Activated CD8-positive, alpha-beta memory T cell treated with anti-CD3 and anti-CD28 coated beads, Interleukin-2, amount 10 ng/mL, durations not matched to agents 7 days and 5 days (primary cell): ENCODE measurements around the gene CMIP. TPM values are rescaled to one million over a fixed set of nuclear protein-coding genes. Genes with fewer than 3 reads are reported as not detected.
A peak's percentile ranks its signal among the peaks of the same experiment; 100 is the strongest.
"Not testable (repeated sequence)": the region's sequence is repeated elsewhere in the genome, so short reads cannot be mapped to it uniquely, and the experiment has no call there.

Source experiments
- ATAC-seq: fragments of 150-1000 bp; cut with Tn5 transposase; one replicate; pipeline ENCODE4 v1.10.0; 2021; ENCODE audit warnings: moderate library complexity
- CTCF ChIA-PET: fragments of 350-600 bp; sonication (Branson Sonifier 250); formaldehyde crosslinking; loops from one replicate; lab custom pipeline; 2021; ENCODE audit warnings: antibody characterized with exemption; lab: Charles Lee
- DNase-seq: peaks from one replicate; pipeline ENCODE4 v3.0.0-alpha.2; 2020
- H3K27ac Mint-ChIP-seq: one replicate; pipeline ENCODE4 v1.8.0; 2021; ENCODE audit warnings: mild to moderate bottlenecking, mixed read lengths
- H3K27me3 Mint-ChIP-seq: one replicate; pipeline ENCODE4 v1.8.0; 2021; ENCODE audit warnings: mixed read lengths
- H3K36me3 Mint-ChIP-seq: one replicate; pipeline ENCODE4 v1.8.0; 2021; ENCODE audit warnings: mild to moderate bottlenecking, mixed read lengths
- H3K4me1 Mint-ChIP-seq: one replicate; pipeline ENCODE4 v1.8.0; 2021; ENCODE audit warnings: mixed read lengths
- H3K4me3 Mint-ChIP-seq: one replicate; pipeline ENCODE4 v1.8.0; 2021; ENCODE audit warnings: mild to moderate bottlenecking, moderate library complexity, mixed read lengths
- H3K9me3 Mint-ChIP-seq: one replicate; pipeline ENCODE4 v1.8.0; 2022; ENCODE audit warnings: low read depth, mixed read lengths
- total RNA-seq, 2 experiments: library from RNA; stranded (reverse); gene quantifications; one replicate each; pipeline ENCODE4 v1.2.3, GENCODE V29; 2021

CMIP gene
- total RNA-seq, 2 experiments from 2014 or later: 77.4 to 98.8 TPM

DNA sequence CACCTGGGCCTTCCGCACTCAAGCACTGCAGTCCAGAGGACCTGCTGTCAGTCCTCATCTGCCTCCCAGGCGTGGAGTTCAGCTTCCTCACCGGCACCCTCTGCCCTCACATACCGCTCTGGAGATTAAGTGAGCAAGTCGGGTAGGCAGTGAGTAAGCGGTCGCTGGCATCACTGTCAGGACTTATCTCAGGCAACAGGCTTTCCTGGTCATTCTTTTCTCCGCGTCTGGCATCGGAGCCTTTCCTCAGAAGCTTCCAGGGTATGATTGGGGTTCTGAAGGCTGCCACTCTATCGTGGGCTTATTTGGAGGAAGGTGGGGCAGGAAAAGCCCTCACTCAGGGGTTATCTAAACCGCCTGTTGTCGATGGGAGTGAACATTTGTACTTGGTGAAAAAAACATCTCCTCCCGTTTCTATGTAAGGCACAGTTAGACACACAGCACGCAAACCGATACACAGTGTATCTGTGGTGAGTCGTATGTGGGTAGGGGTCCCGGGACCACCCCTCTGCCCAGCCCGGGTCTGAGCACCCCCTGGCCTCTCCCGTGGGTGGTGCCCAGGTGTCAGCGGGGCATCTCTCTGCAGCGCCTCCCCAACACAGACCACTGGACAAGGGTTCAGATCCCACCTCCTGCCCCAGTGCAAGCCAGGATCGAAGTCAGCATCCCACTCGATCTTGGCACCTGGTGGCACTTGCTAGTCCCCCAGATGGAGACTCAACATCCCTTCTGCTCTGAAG lies 242.0 kb downstream of the CMIP start:
- DNase-seq (no peak), ATAC-seq (no peak)
- Mint-ChIP-seq H3K27ac (no peak overlapping the region), H3K4me3 (no peak overlapping the region), H3K36me3 (peaks cover 6% of the 10 kb centered on the region), H3K4me1 (peaks cover 10% of the 10 kb centered on the region), H3K9me3 (no peaks in the 10 kb centered on the region), H3K27me3 (no peaks in the 10 kb centered on the region)
- CTCF ChIA-PET: no interaction called here

DNA sequence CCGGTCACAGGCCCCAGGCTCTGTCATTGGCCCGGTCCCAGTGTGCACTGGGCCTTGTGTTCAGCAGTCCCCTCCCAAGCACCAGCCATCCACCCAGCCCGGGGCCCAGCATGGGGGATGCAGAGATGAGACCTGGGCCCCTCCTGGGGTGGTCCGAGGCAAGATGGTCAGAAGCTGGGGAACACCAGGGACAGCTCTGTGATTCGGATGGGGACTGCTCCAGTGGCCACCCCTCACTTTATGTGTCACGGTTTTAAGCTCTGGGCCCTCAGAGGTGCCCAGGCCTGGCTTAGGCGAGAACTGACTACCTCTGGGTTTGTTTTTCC lies 242.5 kb downstream of the CMIP start:
- peaks cover 6% of the 10 kb centered on the region for H3K36me3 Mint-ChIP-seq
- DNase-seq: no peak
- no peak for ATAC-seq
- CTCF ChIA-PET: no interaction called here
- H3K4me3 Mint-ChIP-seq: no peak overlapping the region
- peaks cover 10% of the 10 kb centered on the region for H3K4me1 Mint-ChIP-seq
- H3K27me3 Mint-ChIP-seq: no peaks in the 10 kb centered on the region
- no peak overlapping the region for H3K27ac Mint-ChIP-seq
- no peaks in the 10 kb centered on the region for H3K9me3 Mint-ChIP-seq

- ATAC-seq: peak; percentile 33
- Mint-ChIP-seq H3K4me1 (peaks cover 10% of the 10 kb centered on the region), H3K4me3 (no peak overlapping the region), H3K9me3 (no peaks in the 10 kb centered on the region), H3K36me3 (peaks cover 12% of the 10 kb centered on the region), H3K27ac (no peak overlapping the region), H3K27me3 (no peaks in the 10 kb centered on the region)
- DNase-seq: peak; percentile 44
- CTCF ChIA-PET: interaction anchor here (1.6 kb wide), 1 partner anchor 9 kb away, joined by 5 read pairs; no protein-coding TSS in a partner anchor
These were observed 243.6 kb downstream of the CMIP start for GRCh38 chr16:81688182-81688581.

GRCh38 chr16:81688839-81689238 lies 244.2 kb downstream of the CMIP start:
- not testable (repeated sequence) for H3K27ac Mint-ChIP-seq, H3K4me3 Mint-ChIP-seq, ATAC-seq, H3K27me3 Mint-ChIP-seq, H3K9me3 Mint-ChIP-seq, DNase-seq
- Mint-ChIP-seq H3K4me1 (peaks cover 10% of the 10 kb centered on the region), H3K36me3 (peaks cover 12% of the 10 kb centered on the region)
- CTCF ChIA-PET: interaction anchor here (1.6 kb wide), 1 partner anchor 9 kb away, joined by 5 read pairs; no protein-coding TSS in a partner anchor

GRCh38 chr16:81692021-81692420 lies 247.4 kb downstream of the CMIP start:
- H3K4me1 Mint-ChIP-seq: peaks cover 13% of the 10 kb centered on the region
- H3K27me3 Mint-ChIP-seq: no peaks in the 10 kb centered on the region
- ATAC-seq: no peak
- CTCF ChIA-PET: no interaction called here
- H3K4me3 Mint-ChIP-seq: no peak overlapping the region
- no peak overlapping the region for H3K27ac Mint-ChIP-seq
- H3K9me3 Mint-ChIP-seq: no peaks in the 10 kb centered on the region
- peaks cover 13% of the 10 kb centered on the region for H3K36me3 Mint-ChIP-seq
- no peak for DNase-seq

- no peaks in the 10 kb centered on the region for H3K27me3 Mint-ChIP-seq
- CTCF ChIA-PET: interaction anchor here (1.6 to 2.0 kb wide), 2 partner anchors 20 to 289 kb away, joined by 4 to 7 read pairs; no protein-coding TSS in a partner anchor
- no peak for DNase-seq
- ATAC-seq: no peak
- no peak overlapping the region for H3K4me3 Mint-ChIP-seq
- H3K36me3 Mint-ChIP-seq: peaks cover 13% of the 10 kb centered on the region
- no peaks in the 10 kb centered on the region for H3K9me3 Mint-ChIP-seq
- H3K4me1 Mint-ChIP-seq: peaks cover 11% of the 10 kb centered on the region
- no peak overlapping the region for H3K27ac Mint-ChIP-seq
These were observed 248.0 kb downstream of the CMIP start for GRCh38 chr16:81692571-81692970.

DNA sequence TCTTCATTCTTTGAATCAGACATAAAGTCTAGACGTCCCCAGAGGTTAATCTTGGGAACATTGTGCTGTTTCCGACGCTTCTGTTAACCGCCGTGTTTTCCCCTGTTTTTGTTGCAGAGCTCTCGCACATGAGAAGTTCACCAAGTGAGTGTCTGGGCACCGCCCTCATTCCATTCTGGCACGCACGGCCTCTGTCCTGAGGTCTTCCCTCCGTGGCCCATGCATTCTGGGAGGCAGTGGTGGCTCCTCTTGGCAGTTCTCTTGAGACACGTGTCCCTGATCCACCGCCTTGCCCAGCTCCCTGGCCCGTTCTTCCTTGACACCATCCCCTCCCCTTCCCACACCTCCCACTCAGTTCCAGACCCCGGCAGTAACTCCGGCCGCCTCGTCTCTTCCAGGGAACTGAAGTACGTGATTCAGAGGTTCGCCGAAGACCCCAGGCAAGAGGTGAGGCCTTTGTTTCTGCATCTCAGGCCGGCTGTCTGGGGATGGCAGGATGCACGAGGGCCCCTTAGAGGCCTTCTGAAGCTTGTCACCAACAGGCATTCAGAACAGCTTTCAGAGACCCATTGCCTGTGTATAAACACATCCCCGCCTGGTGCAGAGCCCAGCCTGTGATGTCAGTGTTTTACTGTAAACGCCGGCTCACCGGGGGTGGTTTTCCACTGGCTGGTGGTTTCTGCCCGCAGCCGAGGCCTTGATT lies 248.6 kb downstream of the CMIP start:
- Mint-ChIP-seq H3K27ac (no peak overlapping the region), H3K36me3 (peaks cover 13% of the 10 kb centered on the region)

DNA sequence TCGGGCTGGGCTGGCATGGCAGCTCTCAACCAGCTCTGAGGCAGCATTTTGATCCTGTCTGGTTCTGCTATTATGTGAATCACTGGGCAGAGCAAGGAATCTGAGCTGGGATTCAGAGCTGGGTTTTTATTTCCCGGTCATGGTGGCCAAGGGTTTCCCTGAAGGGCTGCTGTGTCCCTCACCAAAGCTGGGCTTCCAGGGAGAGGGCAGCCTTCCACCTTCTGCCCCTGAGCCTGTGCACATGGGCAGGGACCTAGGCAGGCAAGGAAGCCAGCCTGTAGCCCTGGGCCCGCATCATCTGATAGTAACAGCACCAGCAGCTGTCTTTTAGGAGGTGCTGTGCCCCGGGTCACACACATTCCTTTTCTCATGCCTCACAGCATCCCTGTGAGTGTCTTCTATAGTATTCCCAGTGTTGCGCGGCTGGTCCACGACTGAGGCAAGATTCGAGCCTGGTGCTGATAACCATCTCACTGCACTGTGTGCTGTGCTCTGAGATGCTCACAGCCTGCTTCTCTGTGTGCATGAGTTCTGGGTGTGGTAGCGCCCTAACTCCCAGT lies 249.2 kb downstream of the CMIP start:
- H3K9me3 Mint-ChIP-seq: no peaks in the 10 kb centered on the region
- no peak overlapping the region for H3K4me3 Mint-ChIP-seq
- H3K27ac Mint-ChIP-seq: no peak overlapping the region
- DNase-seq (no peak), ATAC-seq (no peak)
- peaks cover 3% of the 10 kb centered on the region for H3K4me1 Mint-ChIP-seq
- no peaks in the 10 kb centered on the region for H3K27me3 Mint-ChIP-seq
- CTCF ChIA-PET: interaction anchor here (1.6 to 2.0 kb wide), 3 partner anchors 18 to 290 kb away, joined by 4 to 7 read pairs (median 4); no protein-coding TSS in a partner anchor
- peaks cover 12% of the 10 kb centered on the region for H3K36me3 Mint-ChIP-seq

More for the DNA sequence above, 248.6 kb downstream of the CMIP start:
- no peak for DNase-seq
- Mint-ChIP-seq H3K4me3 (no peak overlapping the region), H3K27me3 (no peaks in the 10 kb centered on the region), H3K9me3 (no peaks in the 10 kb centered on the region), H3K4me1 (peaks cover 5% of the 10 kb centered on the region)
- CTCF ChIA-PET: interaction anchor here (1.6 to 2.0 kb wide), 2 partner anchors 19 to 290 kb away, joined by 4 to 7 read pairs; no protein-coding TSS in a partner anchor
- ATAC-seq: no peak

GRCh38 chr16:81694494-81695280 lies 250.1 kb downstream of the CMIP start:
- no peak for DNase-seq
- Mint-ChIP-seq H3K36me3 (peaks cover 11% of the 10 kb centered on the region), H3K4me1 (peaks cover 3% of the 10 kb centered on the region), H3K9me3 (no peaks in the 10 kb centered on the region), H3K27me3 (no peaks in the 10 kb centered on the region), H3K27ac (no peak overlapping the region), H3K4me3 (no peak overlapping the region)
- no peak for ATAC-seq
- CTCF ChIA-PET: interaction anchor here (1.7 kb wide), 1 partner anchor 72 kb away, joined by 4 read pairs; no protein-coding TSS in a partner anchor

- Mint-ChIP-seq H3K9me3 (no peaks in the 10 kb centered on the region), H3K27ac (peak overlapping the region; percentile 37), H3K4me1 (peaks cover 3% of the 10 kb centered on the region), H3K36me3 (peaks cover 13% of the 10 kb centered on the region), H3K27me3 (no peaks in the 10 kb centered on the region), H3K4me3 (no peak overlapping the region)
- DNase-seq (no peak), ATAC-seq (no peak)
- CTCF ChIA-PET: interaction anchor here (1.7 to 1.9 kb wide), 2 partner anchors 73 to 267 kb away, joined by 4 to 6 read pairs; no protein-coding TSS in a partner anchor
These were observed 250.9 kb downstream of the CMIP start for GRCh38 chr16:81695321-81696165.

- no peak for ATAC-seq
- CTCF ChIA-PET: interaction anchor here (0.7 to 2.0 kb wide), 9 partner anchors 11 to 321 kb away, joined by 3 to 14 read pairs (median 4); no protein-coding TSS in a partner anchor
- Mint-ChIP-seq H3K4me3 (no peak overlapping the region), H3K9me3 (no peaks in the 10 kb centered on the region), H3K27ac (peak overlapping the region; percentile 37), H3K36me3 (peaks cover 13% of the 10 kb centered on the region), H3K4me1 (peaks cover 3% of the 10 kb centered on the region), H3K27me3 (no peaks in the 10 kb centered on the region)
- no peak for DNase-seq
These were observed 251.8 kb downstream of the CMIP start for GRCh38 chr16:81696166-81696960.
